Subcutaneous adipose tissue (tissue), 4 donors: ENCODE data around the gene C19orf38. TPM values are rescaled to one million over a fixed set of nuclear protein-coding genes. Genes with fewer than 3 reads are reported as not detected.

Experiments
- total RNA-seq, 4 donors: library from RNA; depleted of rRNA; stranded (reverse); fragments of >200 nt; gene quantifications; one replicate each; pipeline ENCODE4 v1.1.0, GENCODE V29; 2016
- TF ChIP-seq, protein P1 (sequence below): fragments of 450-650 bp; IDR thresholded peaks from one replicate; pipeline ENCODE4 v1.5.1; 2016; ENCODE audit warnings: low read depth, mild to moderate bottlenecking, control low read depth, antibody characterized with exemption, moderate library complexity

C19orf38 gene
- total RNA-seq, 4 donors from 2014 or later: 0.98 to 16.7 (median 5.1) TPM; not detected in 1

DNA sequence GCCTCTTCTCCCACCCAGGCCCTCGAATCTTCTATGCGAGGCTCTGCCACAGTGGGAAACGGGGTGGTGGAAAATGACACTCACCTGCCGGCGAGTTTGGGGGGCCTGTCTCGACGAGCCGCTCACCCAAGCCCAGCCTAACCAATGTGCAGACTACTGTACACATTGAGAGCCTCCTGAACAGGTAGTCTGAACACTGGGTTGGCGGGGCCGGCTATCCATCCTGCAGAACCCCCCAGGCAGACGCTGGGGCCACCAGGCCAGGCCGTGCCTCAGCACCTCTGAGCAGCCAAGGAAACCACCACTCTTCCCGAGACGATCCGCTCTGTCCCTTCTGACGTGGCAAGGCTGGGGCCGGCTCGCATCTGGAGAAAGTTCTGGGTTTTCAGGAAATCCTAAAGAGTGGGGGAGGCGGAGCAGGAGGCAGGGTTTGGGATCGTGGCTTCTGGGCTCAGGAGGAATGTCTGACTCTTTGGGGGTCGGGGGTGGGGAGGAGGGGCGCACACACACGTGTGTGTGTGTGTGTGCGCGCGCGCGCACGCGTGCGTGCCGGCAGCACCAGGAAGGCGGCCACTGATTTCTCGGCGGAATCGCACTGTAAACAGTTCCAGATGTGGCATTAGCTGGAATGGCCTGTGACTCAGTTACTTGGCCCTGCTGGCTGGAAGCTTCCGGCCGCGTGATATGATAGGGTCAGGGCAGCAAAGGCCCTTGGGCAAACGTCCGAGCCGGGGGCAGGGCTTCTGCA, 30.8 kb upstream of the C19orf38 start:
- TF ChIP-seq, protein P1, sequence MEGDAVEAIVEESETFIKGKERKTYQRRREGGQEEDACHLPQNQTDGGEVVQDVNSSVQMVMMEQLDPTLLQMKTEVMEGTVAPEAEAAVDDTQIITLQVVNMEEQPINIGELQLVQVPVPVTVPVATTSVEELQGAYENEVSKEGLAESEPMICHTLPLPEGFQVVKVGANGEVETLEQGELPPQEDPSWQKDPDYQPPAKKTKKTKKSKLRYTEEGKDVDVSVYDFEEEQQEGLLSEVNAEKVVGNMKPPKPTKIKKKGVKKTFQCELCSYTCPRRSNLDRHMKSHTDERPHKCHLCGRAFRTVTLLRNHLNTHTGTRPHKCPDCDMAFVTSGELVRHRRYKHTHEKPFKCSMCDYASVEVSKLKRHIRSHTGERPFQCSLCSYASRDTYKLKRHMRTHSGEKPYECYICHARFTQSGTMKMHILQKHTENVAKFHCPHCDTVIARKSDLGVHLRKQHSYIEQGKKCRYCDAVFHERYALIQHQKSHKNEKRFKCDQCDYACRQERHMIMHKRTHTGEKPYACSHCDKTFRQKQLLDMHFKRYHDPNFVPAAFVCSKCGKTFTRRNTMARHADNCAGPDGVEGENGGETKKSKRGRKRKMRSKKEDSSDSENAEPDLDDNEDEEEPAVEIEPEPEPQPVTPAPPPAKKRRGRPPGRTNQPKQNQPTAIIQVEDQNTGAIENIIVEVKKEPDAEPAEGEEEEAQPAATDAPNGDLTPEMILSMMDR: no peak

DNA sequence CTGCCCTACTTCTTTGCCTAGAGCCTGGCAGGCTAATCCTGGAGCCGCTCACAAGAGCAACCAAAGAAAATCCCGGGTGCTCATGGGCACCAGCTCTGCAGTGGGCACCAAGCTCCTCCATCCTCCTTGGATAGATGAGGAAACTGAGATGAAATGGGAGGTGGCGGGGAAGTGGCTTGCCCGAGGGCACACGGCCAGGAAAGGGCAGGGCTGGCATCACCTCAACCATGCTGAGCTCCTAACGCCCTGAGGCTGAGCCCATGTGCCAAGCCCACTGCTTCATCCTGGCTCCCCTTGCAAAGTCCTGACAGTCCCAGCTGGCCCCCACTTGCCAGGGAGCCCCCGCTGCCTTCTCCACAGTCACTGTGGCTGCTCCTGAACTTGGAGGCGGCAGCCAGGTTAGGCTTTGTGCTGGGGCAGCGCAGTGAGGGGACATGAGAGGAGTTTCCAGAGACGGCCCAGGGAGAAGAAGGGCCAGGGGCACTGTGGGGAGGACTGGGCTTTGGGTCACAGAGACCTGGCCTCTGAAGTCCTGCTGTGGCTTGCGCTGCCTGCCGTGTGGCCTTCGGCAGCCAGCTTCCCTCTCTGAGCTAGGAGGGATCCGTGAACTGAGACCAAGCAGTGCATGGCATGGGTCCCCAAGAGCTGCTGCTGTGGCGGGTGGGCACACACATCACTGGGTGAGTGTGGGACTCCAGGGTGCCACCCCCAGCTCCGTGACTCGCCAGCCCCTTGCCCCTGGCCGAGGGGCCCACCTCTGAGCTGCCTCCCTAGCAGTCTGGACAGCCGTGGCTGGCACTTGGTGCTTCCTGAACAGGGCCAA, 29.7 kb upstream of the C19orf38 start:
- TF ChIP-seq, protein P1: no peak

DNA sequence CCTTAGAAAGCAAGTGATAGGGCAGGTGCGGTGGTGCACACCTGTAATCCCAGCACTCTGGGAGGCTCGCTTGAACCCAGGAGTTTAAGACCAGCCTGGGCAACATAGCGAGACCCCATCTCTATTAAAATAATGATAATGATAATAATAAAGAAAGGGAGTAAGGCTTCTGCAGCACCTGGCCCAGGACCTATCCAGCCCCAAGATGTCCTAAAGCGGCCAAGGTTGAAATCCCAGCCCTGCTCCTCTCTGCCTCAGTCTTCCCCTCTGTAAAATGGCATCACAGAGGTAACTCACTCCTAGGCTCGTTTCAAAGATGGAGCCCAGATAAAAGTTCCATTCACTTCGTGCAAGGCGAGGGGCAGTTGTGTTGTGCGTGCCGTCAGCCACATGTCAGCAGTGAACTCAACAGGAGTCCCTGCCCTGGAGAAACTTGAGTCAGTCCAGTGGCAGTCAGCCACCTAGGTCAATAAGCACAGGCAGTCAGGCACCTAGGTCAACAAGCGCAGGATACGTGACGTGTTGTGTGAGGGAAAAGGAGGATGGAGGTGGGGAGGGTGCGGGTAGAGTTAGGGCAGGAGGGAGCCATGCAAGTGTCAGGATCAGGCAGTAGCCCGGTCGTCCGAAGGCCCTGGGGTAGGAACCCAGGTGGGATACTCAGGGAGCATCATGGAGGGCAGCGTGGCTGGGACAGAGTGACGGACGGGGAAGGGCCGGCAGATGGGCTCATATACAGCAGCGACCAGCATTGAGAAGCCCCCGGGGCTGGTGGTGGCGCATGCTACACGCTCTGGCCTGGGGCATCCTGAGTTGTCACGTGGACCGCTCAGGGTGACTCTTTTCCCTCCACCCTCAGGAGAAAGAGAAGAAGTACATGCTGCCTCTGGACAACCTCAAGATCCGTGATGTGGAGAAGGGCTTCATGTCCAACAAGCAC, 28.8 kb upstream of the C19orf38 start:
- TF ChIP-seq, protein P1: no peak

DNA sequence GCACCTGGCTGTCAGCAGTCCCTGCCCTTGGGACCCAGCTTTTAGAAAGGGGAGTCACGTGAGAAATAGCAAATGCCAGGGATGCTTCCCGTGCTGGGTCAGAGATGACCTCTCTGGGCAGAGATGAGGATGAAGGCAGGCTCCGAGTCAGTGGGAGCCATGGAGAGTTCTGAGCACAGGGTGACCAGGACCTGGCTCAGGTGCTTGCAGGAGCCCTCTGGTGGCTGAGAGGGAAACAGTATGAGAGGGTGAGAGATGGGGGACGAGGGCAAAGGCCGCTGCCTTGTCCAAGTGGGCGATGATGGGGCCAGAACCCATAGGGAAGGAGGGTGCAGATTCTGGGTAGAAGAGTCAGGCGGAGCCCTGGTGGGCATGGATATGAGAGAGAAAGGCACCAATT, 28.0 kb upstream of the C19orf38 start:
- TF ChIP-seq, protein P1: no peak

DNA sequence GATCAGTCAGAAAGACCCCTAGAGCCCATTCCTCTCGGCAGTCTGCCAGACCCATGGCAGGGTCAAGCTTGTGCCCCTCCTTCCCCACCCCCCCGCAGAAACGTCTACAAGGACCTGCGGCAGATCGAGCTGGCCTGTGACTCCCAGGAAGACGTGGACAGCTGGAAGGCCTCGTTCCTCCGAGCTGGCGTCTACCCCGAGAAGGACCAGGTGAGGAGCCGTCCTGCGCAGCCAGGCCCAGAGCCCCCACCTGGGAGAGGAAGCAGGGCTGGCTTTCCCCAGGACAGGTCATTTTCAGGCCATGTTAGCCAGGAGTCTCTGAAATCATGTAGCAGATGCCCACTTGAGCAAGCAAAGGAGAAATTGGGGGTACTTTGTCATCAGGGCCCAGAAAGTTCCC, 24.5 kb upstream of the C19orf38 start:
- TF ChIP-seq, protein P1: no peak

DNA sequence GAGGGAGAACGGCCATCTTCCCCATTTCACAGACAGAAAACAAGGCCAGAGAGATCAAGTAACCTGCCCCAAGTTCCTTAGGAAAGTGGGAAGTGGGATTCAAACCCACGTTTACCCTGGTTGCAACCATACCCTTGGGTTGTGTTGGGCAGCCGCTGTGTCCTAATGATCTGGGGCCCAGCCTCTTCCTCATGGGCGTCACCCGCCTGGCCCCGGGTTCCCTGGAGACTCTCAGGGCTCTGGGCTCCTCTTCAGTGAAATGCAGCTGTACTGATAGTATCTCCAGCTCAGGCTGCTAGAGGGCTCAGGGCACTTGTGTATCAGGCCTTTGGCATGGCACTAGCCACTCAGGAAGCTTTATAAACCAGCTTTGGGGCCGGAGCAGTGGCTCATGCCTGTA, 22.0 kb upstream of the C19orf38 start:
- TF ChIP-seq, protein P1: no peak

DNA sequence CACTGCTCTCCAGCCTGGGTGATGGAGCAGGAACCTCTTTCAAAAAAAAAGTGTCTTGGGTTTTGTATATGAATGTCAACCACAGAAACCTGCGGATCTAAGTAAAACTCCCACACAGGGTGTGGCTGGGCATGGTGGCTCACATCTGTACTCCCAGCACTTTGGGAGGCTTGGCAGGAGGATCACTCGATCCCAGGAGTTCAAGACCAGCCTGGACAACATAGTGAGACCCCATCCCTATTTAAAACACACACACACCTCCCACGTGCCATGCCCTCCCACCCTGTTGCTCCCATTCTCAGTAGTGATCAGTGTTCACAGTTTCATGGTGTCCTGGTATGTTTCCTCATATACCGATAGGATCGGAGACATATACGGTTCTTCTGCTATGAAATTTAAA, 21.4 kb upstream of the C19orf38 start:
- TF ChIP-seq, protein P1: no peak
